Ascending aorta (tissue), 2 donors: ENCODE results near the gene PTPRF. TPM values are rescaled to one million over a fixed set of nuclear protein-coding genes. Genes with fewer than 3 reads are reported as not detected.

Experiments used
- DNase-seq, 2 donors: peaks; one replicate each; pipeline ENCODE4 v3.0.0-alpha.2; 2019; ENCODE audit warnings: low spot score in 2 of 2
- H3K27ac ChIP-seq, 2 donors: fragments of 200-600 bp; sonication (generic); one replicate each; pipeline ENCODE4 v1.5.1; 2016 to 2017; ENCODE audit warnings: mild to moderate bottlenecking in 1 of 2
- H3K27me3 ChIP-seq: fragments of 200-600 bp; sonication (generic); one replicate; pipeline ENCODE4 v1.5.1; 2017
- H3K36me3 ChIP-seq, 2 donors: fragments of 200-600 bp; sonication (generic); one replicate each; pipeline ENCODE4 v1.5.1; 2016
- H3K4me1 ChIP-seq, 2 donors: fragments of 200-600 bp; sonication (generic); one replicate each; pipeline ENCODE4 v1.5.1; 2016 to 2017; ENCODE audit warnings: mild to moderate bottlenecking in 1 of 2
- H3K4me3 ChIP-seq, 2 donors: fragments of 200-600 bp; sonication (generic); one replicate each; pipeline ENCODE4 v1.5.1; 2016 to 2017; ENCODE audit warnings: mild to moderate bottlenecking in 1 of 2
- H3K9me3 ChIP-seq, 2 donors: fragments of 200-600 bp; sonication (generic); one replicate each; pipeline ENCODE4 v1.5.1; 2016
- intact Hi-C: fragments of 100-400 bp; cut with DNase I; formaldehyde crosslinking; loops from one replicate; pipeline ENCODE4 v1.15.1; 2023
- total RNA-seq: library from RNA; depleted of rRNA; stranded (reverse); fragments of >200 nt; gene quantifications from one replicate; pipeline ENCODE4 v1.1.0, GENCODE V29; 2016
- TF ChIP-seq, protein P1 (sequence below), 3 experiments: fragments of 200-600 bp in 2 of 3; fragments of 450-650 bp in 1 of 3; sonication (generic) in 2 of 3; IDR thresholded peaks; one replicate each; pipeline ENCODE4 v1.5.1; 2016 to 2019; ENCODE audit warnings: antibody characterized with exemption in 3 of 3, mild to moderate bottlenecking in 1 of 3, moderate library complexity in 1 of 3

Gene PTPRF
- total RNA-seq, 1 donor from 2014 or later: 43.6 TPM

GRCh38 chr1:43557744-43558245, 27.1 kb downstream of the PTPRF start:
- H3K27me3 ChIP-seq: no peaks in the 10 kb centered on the region
- no peaks in the 10 kb centered on the region for H3K9me3 ChIP-seq
- no peak for DNase-seq
- H3K27ac ChIP-seq: no peak overlapping the region
- intact Hi-C loops: loop anchor here (2.0 kb wide), 1 partner anchor 27 kb away; the partner anchor contains the start of gene PTPRF
- H3K36me3 ChIP-seq: peaks cover 6 to 7% of the 10 kb centered on the region in 2 donors
- TF ChIP-seq, protein P1, sequence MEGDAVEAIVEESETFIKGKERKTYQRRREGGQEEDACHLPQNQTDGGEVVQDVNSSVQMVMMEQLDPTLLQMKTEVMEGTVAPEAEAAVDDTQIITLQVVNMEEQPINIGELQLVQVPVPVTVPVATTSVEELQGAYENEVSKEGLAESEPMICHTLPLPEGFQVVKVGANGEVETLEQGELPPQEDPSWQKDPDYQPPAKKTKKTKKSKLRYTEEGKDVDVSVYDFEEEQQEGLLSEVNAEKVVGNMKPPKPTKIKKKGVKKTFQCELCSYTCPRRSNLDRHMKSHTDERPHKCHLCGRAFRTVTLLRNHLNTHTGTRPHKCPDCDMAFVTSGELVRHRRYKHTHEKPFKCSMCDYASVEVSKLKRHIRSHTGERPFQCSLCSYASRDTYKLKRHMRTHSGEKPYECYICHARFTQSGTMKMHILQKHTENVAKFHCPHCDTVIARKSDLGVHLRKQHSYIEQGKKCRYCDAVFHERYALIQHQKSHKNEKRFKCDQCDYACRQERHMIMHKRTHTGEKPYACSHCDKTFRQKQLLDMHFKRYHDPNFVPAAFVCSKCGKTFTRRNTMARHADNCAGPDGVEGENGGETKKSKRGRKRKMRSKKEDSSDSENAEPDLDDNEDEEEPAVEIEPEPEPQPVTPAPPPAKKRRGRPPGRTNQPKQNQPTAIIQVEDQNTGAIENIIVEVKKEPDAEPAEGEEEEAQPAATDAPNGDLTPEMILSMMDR (IDR thresholded peaks at IDR 0.05): no peak
- H3K4me1 ChIP-seq: peaks cover 0 to 6% of the 10 kb centered on the region in 2 donors
- no peak overlapping the region for H3K4me3 ChIP-seq

- Histone ChIP-seq H3K27ac (peak overlapping the region in 1 of 2 donors; percentile 44), H3K9me3 (no peaks in the 10 kb centered on the region), H3K36me3 (peaks cover 6 to 7% of the 10 kb centered on the region in 2 donors), H3K4me3 (no peak overlapping the region), H3K4me1 (peaks cover 0 to 6% of the 10 kb centered on the region in 2 donors), H3K27me3 (no peaks in the 10 kb centered on the region)
- intact Hi-C loops: loop anchor here (2.0 kb wide), 1 partner anchor 28 kb away; the partner anchor contains the start of gene PTPRF
- DNase-seq: peak in 1 of 2 donors; percentile 69
- TF ChIP-seq, protein P1 (IDR thresholded peaks at IDR 0.05): no peak
These were observed 27.7 kb downstream of the PTPRF start for GRCh38 chr1:43558346-43558841.

GRCh38 chr1:43559714-43560113, 29.0 kb downstream of the PTPRF start:
- TF ChIP-seq, protein P1 (IDR thresholded peaks at IDR 0.05): no peak
- Histone ChIP-seq H3K27me3 (no peaks in the 10 kb centered on the region), H3K36me3 (peaks cover 0 to 7% of the 10 kb centered on the region in 2 donors), H3K4me3 (no peak overlapping the region), H3K4me1 (peaks cover 0 to 9% of the 10 kb centered on the region in 2 donors), H3K9me3 (no peaks in the 10 kb centered on the region), H3K27ac (no peak overlapping the region)
- intact Hi-C loops: loop anchor here (2.0 kb wide), 1 partner anchor 29 kb away; the partner anchor contains the start of gene PTPRF
- DNase-seq: no peak

GRCh38 chr1:43560286-43560685, 29.6 kb downstream of the PTPRF start:
- Histone ChIP-seq H3K36me3 (peaks cover 0 to 6% of the 10 kb centered on the region in 2 donors), H3K4me3 (no peak overlapping the region), H3K27me3 (no peaks in the 10 kb centered on the region), H3K9me3 (no peaks in the 10 kb centered on the region), H3K27ac (no peak overlapping the region), H3K4me1 (peaks cover 0 to 11% of the 10 kb centered on the region in 2 donors)
- intact Hi-C loops: no loop called here
- DNase-seq: no peak
- TF ChIP-seq, protein P1 (IDR thresholded peaks at IDR 0.05): no peak

GRCh38 chr1:43563876-43564539, 33.3 kb downstream of the PTPRF start:
- intact Hi-C loops: no loop called here
- H3K36me3 ChIP-seq: no peaks in the 10 kb centered on the region
- TF ChIP-seq, protein P1 (IDR thresholded peaks at IDR 0.05): no peak
- no peaks in the 10 kb centered on the region for H3K27me3 ChIP-seq
- H3K4me3 ChIP-seq: no peak overlapping the region
- H3K4me1 ChIP-seq: peaks cover 3 to 10% of the 10 kb centered on the region in 2 donors
- no peaks in the 10 kb centered on the region for H3K9me3 ChIP-seq
- H3K27ac ChIP-seq: peak overlapping the region; percentile 35 to 54
- DNase-seq: no peak
